A549 treated with RU486 at 1 μM for 4 hours (cell line): ENCODE results near the gene ALDH4A1. TPM values are rescaled to one million over a fixed set of nuclear protein-coding genes. Genes with fewer than 3 reads are reported as not detected.

Experiments used
- total RNA-seq: library from RNA; stranded (reverse); fragments of 200-300 nt; extraction: Qiagen RNA extraction; gene quantifications from 5 replicates; pipeline ENCODE4 v1.2.3, GENCODE V29; 2022; ENCODE audit warnings: low read depth

Gene ALDH4A1, protein sequence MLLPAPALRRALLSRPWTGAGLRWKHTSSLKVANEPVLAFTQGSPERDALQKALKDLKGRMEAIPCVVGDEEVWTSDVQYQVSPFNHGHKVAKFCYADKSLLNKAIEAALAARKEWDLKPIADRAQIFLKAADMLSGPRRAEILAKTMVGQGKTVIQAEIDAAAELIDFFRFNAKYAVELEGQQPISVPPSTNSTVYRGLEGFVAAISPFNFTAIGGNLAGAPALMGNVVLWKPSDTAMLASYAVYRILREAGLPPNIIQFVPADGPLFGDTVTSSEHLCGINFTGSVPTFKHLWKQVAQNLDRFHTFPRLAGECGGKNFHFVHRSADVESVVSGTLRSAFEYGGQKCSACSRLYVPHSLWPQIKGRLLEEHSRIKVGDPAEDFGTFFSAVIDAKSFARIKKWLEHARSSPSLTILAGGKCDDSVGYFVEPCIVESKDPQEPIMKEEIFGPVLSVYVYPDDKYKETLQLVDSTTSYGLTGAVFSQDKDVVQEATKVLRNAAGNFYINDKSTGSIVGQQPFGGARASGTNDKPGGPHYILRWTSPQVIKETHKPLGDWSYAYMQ
- total RNA-seq, result 11.8 to 14.7 TPM (median 13.4 TPM) in 5 replicates

DNA sequence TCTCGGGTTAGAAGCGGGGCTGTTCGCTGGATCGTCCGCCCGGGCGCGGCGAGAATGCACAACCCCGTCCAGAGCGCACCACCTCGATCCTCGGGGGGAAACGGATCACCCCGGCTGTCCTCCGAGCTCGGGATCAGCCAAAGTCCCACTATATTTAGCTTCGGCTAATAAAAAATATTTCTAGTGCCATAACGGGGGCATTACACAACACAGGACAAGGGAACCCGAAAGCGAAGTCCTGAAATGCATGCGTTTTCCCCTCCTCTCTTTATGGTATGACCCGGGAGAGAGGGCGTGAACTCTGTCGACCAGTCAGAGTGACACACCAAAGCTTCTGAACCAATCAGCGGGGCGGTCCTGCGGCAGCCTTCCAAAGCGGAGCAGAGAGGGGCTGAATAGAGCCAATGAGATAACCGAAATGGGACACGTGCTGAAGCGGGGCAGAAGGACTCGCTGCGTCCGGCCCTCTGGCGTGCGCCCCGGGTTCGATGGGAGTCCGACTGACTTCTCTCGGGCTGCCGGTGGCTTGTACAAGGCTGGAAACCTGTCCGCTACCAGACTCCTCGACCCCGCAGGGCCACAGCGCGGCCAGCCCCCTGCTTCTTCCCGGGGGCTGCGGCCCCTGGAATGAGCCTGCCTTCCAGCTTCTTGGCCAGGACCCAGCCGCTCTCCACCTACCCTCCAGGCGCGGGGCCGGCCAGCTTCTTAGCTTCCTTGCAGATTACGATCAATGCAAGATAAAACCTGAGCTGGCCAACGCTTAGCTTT, at the start of gene ALDH4A1:
Gene ALDH4A1 (minus strand): TSS at position 33 of the 768 bp plus-strand sequence. CDS start 32 bp downstream, at position 1.

GRCh38 chr1:18859560-18859959, 42.8 kb downstream of the ALDH4A1 start, which contains the start of gene TAS1R2:
Gene TAS1R2, minus strand, starts transcription at chr1:18859660. Its CDS starts 0 bp downstream, at chr1:18859660.

Other genes with a start within 250 kb of the ALDH4A1 start
- not detected in 5 replicates for gene TAS1R2, start 42.9 kb downstream of the ALDH4A1 start, total RNA-seq
- gene IFFO2, start 54.1 kb upstream of the ALDH4A1 start, total RNA-seq, result 12.3 to 22.2 TPM (median 19.0 TPM) in 5 replicates